DOHH2 (cell line): ENCODE data around the gene TUB.

Source experiments
- H3F3A ChIP-seq: fragments of 200-600 bp; sonication (generic), shearing (Covaris generic); 2 replicates; pipeline ENCODE4 v1.6.0; 2016; ENCODE audit warnings: antibody characterized with exemption, mild to moderate bottlenecking; ENCODE audit not compliant: control insufficient read depth, insufficient read depth
- H3K27ac ChIP-seq: fragments of 200-600 bp; sonication (generic); 2 replicates; pipeline ENCODE4 v1.5.1; 2014; ENCODE audit warnings: low read depth, mild to moderate bottlenecking, low read length, moderate library complexity
- H3K27me3 ChIP-seq: fragments of 200-600 bp; sonication (generic); 2 replicates; pipeline ENCODE4 v1.6.1; 2014; ENCODE audit warnings: mild to moderate bottlenecking, low read length, mixed read lengths; ENCODE audit not compliant: control insufficient read depth
- H3K36me3 ChIP-seq: fragments of 200-600 bp; sonication (generic); 2 replicates; pipeline ENCODE4 v1.6.1; 2014; ENCODE audit warnings: mild to moderate bottlenecking, low read length, moderate library complexity, mixed read lengths; ENCODE audit not compliant: control insufficient read depth
- H3K4me1 ChIP-seq: fragments of 200-600 bp; sonication (generic); 2 replicates; pipeline ENCODE4 v1.6.1; 2014; ENCODE audit warnings: mild to moderate bottlenecking, low read length, mixed read lengths; ENCODE audit not compliant: control insufficient read depth
- H3K4me2 ChIP-seq: fragments of 200-600 bp; sonication (generic); 2 replicates; pipeline ENCODE4 v1.6.0; 2014; ENCODE audit warnings: mild to moderate bottlenecking, low read length, moderate library complexity
- H3K4me3 ChIP-seq: fragments of 200-600 bp; sonication (generic); 2 replicates; pipeline ENCODE4 v1.5.1; 2014; ENCODE audit warnings: mild to moderate bottlenecking, low read length, mixed read lengths
- H3K79me2 ChIP-seq: fragments of 200-600 bp; sonication (generic); 2 replicates; pipeline ENCODE4 v1.6.1; 2014; ENCODE audit warnings: mild to moderate bottlenecking, low read length, mixed read lengths; ENCODE audit not compliant: control insufficient read depth
- H3K9me2 ChIP-seq: fragments of 200-600 bp; sonication (generic); replicated peaks from 2 replicates; pipeline ENCODE4 v1.6.1; 2014; ENCODE audit warnings: mild to moderate bottlenecking, low read length, mixed read lengths; ENCODE audit not compliant: control insufficient read depth
- H3K9me3 ChIP-seq: fragments of 200-600 bp; sonication (generic); 2 replicates; pipeline ENCODE4 v1.6.1; 2014; ENCODE audit warnings: antibody characterized with exemption, low read length, mixed read lengths; ENCODE audit not compliant: control insufficient read depth, insufficient read depth
- H4K20me1 ChIP-seq: fragments of 200-600 bp; sonication (generic); 2 replicates; pipeline ENCODE4 v1.6.0; 2014; ENCODE audit warnings: low read depth, mild to moderate bottlenecking, antibody characterized with exemption, low read length, moderate library complexity; ENCODE audit not compliant: control insufficient read depth, insufficient read depth
- CTCF ChIP-seq: fragments of 200-600 bp; sonication (generic); IDR thresholded peaks from one replicate; pipeline ENCODE4 v1.5.1; 2014; ENCODE audit warnings: antibody characterized with exemption, mild to moderate bottlenecking, low read depth, low read length; ENCODE audit not compliant: poor library complexity, severe bottlenecking
- EZH2phosphoT487 ChIP-seq: fragments of 200-600 bp; sonication (generic); IDR thresholded peaks from 2 replicates; pipeline ENCODE4 v1.6.1; 2017; ENCODE audit warnings: borderline replicate concordance, mild to moderate bottlenecking, antibody characterized with exemption, low read length, moderate library complexity, mixed read lengths

TUB gene

DNA sequence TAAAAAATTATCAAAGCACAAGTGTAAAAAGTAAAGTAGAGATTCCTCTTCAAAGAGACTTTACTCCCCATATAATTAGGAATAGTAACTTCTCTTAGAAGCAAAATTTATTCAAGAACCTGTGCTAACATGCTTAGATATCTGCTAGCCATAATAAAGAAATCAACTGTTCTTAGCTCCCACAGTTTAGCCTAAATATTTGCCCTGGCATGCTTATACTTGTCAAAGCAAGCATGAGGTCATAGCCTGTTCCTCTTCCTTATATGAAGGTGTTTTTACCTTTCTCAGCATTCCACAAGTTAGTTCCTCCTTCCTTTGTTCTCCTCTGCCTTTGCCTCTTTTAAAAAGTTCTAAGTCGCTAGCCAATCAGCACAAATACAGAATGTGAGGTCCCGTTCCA is 57.5 kb downstream of the TUB start:
- TF ChIP-seq EZH2phosphoT487 (no peak), CTCF (no peak)
- no peaks in the 10 kb centered on the region for H4K20me1 ChIP-seq
- H3K36me3 ChIP-seq, result no peaks in the 10 kb centered on the region

GRCh38 chr11:8149726-8150125 is 68.7 kb downstream of the TUB start:
- Histone ChIP-seq H3F3A (no peaks in the 10 kb centered on the region), H3K36me3 (no peaks in the 10 kb centered on the region), H3K4me3 (no peak overlapping the region), H3K79me2 (no peaks in the 10 kb centered on the region), H3K4me2 (no peak overlapping the region), H3K4me1 (no peaks in the 10 kb centered on the region), H3K9me2 (no peaks in the 10 kb centered on the region), H3K27me3 (no peaks in the 10 kb centered on the region), H3K27ac (no peak overlapping the region), H4K20me1 (no peaks in the 10 kb centered on the region), H3K9me3 (no peaks in the 10 kb centered on the region)
- TF ChIP-seq EZH2phosphoT487, result no peak
- no peak for TF ChIP-seq CTCF

More for the DNA sequence above, 57.5 kb downstream of the TUB start:
- Histone ChIP-seq H3K79me2 (no peaks in the 10 kb centered on the region), H3K9me3 (no peaks in the 10 kb centered on the region), H3K4me3 (no peak overlapping the region), H3K9me2 (no peaks in the 10 kb centered on the region), H3F3A (no peaks in the 10 kb centered on the region), H3K4me2 (no peak overlapping the region), H3K4me1 (no peaks in the 10 kb centered on the region), H3K27ac (no peak overlapping the region), H3K27me3 (no peaks in the 10 kb centered on the region)
